Subcutaneous adipose tissue (tissue), 4 donors: ENCODE results near the gene PLEKHO2. TPM values are rescaled to one million over a fixed set of nuclear protein-coding genes. Genes with fewer than 3 reads are reported as not detected.

ENCODE experiments used
- total RNA-seq, 4 donors: library from RNA; depleted of rRNA; stranded (reverse); fragments of >200 nt; gene quantifications; one replicate each; pipeline ENCODE4 v1.1.0, GENCODE V29; 2016
- TF ChIP-seq, protein P1 (sequence below): fragments of 450-650 bp; IDR thresholded peaks from one replicate; pipeline ENCODE4 v1.5.1; 2016; ENCODE audit warnings: low read depth, mild to moderate bottlenecking, control low read depth, antibody characterized with exemption, moderate library complexity

Gene PLEKHO2
- total RNA-seq, 4 donors from 2014 or later: 31.3 to 54.7 (median 36.5) TPM

GRCh38 chr15:64856429-64857145 is 14.9 kb downstream of the PLEKHO2 start:
- TF ChIP-seq, protein P1, sequence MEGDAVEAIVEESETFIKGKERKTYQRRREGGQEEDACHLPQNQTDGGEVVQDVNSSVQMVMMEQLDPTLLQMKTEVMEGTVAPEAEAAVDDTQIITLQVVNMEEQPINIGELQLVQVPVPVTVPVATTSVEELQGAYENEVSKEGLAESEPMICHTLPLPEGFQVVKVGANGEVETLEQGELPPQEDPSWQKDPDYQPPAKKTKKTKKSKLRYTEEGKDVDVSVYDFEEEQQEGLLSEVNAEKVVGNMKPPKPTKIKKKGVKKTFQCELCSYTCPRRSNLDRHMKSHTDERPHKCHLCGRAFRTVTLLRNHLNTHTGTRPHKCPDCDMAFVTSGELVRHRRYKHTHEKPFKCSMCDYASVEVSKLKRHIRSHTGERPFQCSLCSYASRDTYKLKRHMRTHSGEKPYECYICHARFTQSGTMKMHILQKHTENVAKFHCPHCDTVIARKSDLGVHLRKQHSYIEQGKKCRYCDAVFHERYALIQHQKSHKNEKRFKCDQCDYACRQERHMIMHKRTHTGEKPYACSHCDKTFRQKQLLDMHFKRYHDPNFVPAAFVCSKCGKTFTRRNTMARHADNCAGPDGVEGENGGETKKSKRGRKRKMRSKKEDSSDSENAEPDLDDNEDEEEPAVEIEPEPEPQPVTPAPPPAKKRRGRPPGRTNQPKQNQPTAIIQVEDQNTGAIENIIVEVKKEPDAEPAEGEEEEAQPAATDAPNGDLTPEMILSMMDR: no peak

DNA sequence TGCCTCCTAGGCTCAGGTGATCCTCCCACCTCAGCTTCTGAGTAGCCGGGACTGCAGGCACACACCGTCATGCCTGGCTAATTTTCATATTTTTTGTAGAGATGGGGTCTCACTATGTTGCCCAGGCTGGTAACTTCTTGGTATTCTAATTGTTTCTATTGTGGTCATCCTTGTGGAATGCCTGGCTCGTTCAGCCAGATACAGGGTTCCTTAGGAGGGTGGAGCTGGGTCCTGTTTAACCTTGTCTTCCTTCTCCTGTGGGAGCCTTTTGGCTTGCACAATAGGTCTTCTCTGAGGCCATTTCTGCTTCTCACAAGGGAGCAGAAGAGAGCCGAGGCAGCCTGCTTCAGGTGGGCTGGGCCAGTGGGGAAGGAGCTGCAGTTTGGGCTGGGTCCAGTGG is 15.7 kb downstream of the PLEKHO2 start:
- TF ChIP-seq, protein P1: no peak

DNA sequence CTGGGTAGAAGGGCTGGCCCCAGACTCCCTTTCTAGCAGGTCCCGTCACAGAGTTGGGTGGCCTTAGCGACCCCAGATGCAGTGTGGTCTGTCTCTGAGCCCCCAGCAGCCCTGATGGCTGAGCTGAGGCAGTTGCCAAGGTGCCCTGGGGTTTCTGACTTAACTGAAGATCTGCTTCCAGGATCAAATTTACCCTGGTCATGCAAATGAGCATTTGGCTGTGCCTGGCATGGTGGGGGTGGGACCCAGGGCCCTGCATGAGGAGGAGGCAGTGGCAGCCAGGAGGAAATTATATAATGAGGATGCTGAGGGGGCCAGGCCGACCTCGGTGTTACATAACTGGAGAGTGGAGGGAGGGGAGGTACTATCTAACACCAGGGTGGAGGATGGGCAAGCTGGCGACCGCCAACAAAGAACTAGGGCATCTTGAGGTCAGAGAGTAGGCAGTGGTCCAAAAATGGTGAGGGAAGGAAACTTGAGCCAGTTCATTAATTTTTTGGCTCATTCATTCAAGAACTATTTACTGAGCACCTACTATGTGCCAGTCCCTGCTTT is 16.4 kb downstream of the PLEKHO2 start:
- TF ChIP-seq, protein P1: no peak

GRCh38 chr15:64859226-64859625 is 17.5 kb downstream of the PLEKHO2 start:
- TF ChIP-seq, protein P1: no peak

- TF ChIP-seq, protein P1: no peak
These were observed 19.6 kb downstream of the PLEKHO2 start for GRCh38 chr15:64861331-64861730.

- TF ChIP-seq, protein P1: no peak
These were observed 20.2 kb downstream of the PLEKHO2 start for GRCh38 chr15:64861960-64862359.

GRCh38 chr15:64862408-64862807 is 20.7 kb downstream of the PLEKHO2 start:
- TF ChIP-seq, protein P1: no peak
